HCT116 (cell line): Measurements from ENCODE around the gene PSMB7. TPM values are rescaled to one million over a fixed set of nuclear protein-coding genes. Genes with fewer than 3 reads are reported as not detected.

Experiments used
- ATAC-seq: fragments of 200-7000 bp; cut with Tn5 transposase; 2 replicates; pipeline ENCODE4 v1.9.1; 2020; ENCODE audit warnings: mild to moderate bottlenecking, moderate library complexity
- BruUV-seq: library from RNA; stranded (reverse); fragments of 400-500 nt; replicated peaks from 2 replicates; lab custom pipeline; 2021; lab: Mats Ljungman, UMichigan
- CTCF ChIA-PET: fragments of 300-600 bp; sonication (Branson Sonifier 250); formaldehyde crosslinking; loops from one replicate; lab custom pipeline; 2021; ENCODE audit warnings: antibody characterized with exemption; lab: Charles Lee
- POLR2A ChIA-PET: fragments of 300-600, 350-600 bp; sonication (Branson Sonifier 250); formaldehyde crosslinking; loops from one replicate; lab custom pipeline; 2021; ENCODE audit warnings: antibody characterized with exemption; lab: Charles Lee
- RAD21 ChIA-PET, 2 experiments: fragments of 300-600 bp; sonication (Branson Sonifier 250); formaldehyde crosslinking; loops; one replicate each; lab custom pipeline; 2023; ENCODE audit warnings: low total read pairs in 2 of 2; ENCODE audit not compliant: uncharacterized antibody in 2 of 2, unreplicated experiment in 2 of 2, low non-redundant PET in 1 of 2; lab: Charles Lee
- DNase-seq: peaks from one replicate; pipeline ENCODE4 v3.0.0-alpha.2; 2010; ENCODE audit warnings: low read depth, low spot score
- H2AFZ ChIP-seq: fragments of 200-600 bp; shearing (Covaris generic), sonication (generic); 2 replicates; pipeline ENCODE4 v1.6.1; 2017; ENCODE audit warnings: low read depth, mixed run types, mixed read lengths, antibody characterized with exemption, low read length; ENCODE audit not compliant: poor library complexity, severe bottlenecking
- H3K27ac ChIP-seq: 2 replicates; pipeline ENCODE4 v1.5.1; 2012; ENCODE audit warnings: low read depth, low read length
- H3K27me3 ChIP-seq: fragments of 200-600 bp; sonication (generic); 2 replicates; pipeline ENCODE4 v1.6.1; 2016; ENCODE audit warnings: mixed run types, low read length, mixed read lengths; ENCODE audit not compliant: insufficient read depth
- H3K36me3 ChIP-seq, 2 experiments: fragments of 200-500 bp in 1 of 2; fragments of 200-600 bp in 1 of 2; sonication (Bioruptor generic) in 1 of 2; sonication (generic) in 1 of 2; 2 replicates each; pipeline versions ENCODE4 v1.5.1 to v1.6.1; 2014 to 2016; ENCODE audit warnings: low read length in 2 of 2, inconsistent platforms in 1 of 2, mixed read lengths in 1 of 2, mixed run types in 1 of 2; ENCODE audit not compliant: insufficient read depth in 2 of 2, control insufficient read depth in 1 of 2
- H3K4me1 ChIP-seq, 2 experiments: fragments of 200-600 bp in 1 of 2; sonication (generic) in 1 of 2; 2 replicates each; pipeline versions ENCODE4 v1.5.1 to v1.6.1; 2012 to 2017; ENCODE audit warnings: low read length in 2 of 2, inconsistent platforms in 1 of 2, mild to moderate bottlenecking in 1 of 2, mixed read lengths in 1 of 2, mixed run types in 1 of 2, moderate library complexity in 1 of 2; ENCODE audit not compliant: insufficient read depth in 2 of 2, control insufficient read depth in 1 of 2
- H3K4me2 ChIP-seq: fragments of 200-600 bp; sonication (generic); 2 replicates; pipeline ENCODE4 v1.6.1; 2017; ENCODE audit warnings: mixed run types, low read length, mixed read lengths
- H3K4me3 ChIP-seq, 2 experiments: fragments of 200-600 bp in 1 of 2; sonication (generic) in 1 of 2; replicated peaks in 1 of 2; 2 replicates each; pipeline ENCODE4 v1.5.1; 2011 to 2016; ENCODE audit warnings: low read length in 2 of 2, control low read depth in 1 of 2, low read depth in 1 of 2, mild to moderate bottlenecking in 1 of 2, mixed read lengths in 1 of 2, mixed run types in 1 of 2
- H3K79me2 ChIP-seq: fragments of 200-600 bp; sonication (generic); 2 replicates; pipeline ENCODE4 v1.6.1; 2017; ENCODE audit warnings: mild to moderate bottlenecking, mixed run types, low read length, moderate library complexity, mixed read lengths; ENCODE audit not compliant: insufficient read depth
- H3K9ac ChIP-seq: fragments of 200-600 bp; sonication (generic); 2 replicates; pipeline ENCODE4 v1.6.1; 2016; ENCODE audit warnings: low read length, mixed read lengths
- H3K9me2 ChIP-seq: fragments of 200-600 bp; sonication (generic), shearing (Covaris generic); 2 replicates; pipeline ENCODE4 v1.6.1; 2017; ENCODE audit warnings: mixed run types, mild to moderate bottlenecking, moderate library complexity; ENCODE audit not compliant: insufficient read depth
- H3K9me3 ChIP-seq, 2 experiments: fragments of 200-500 bp in 1 of 2; fragments of 200-600 bp in 1 of 2; sonication (Bioruptor generic) in 1 of 2; sonication (generic) in 1 of 2; 2 replicates each; pipeline ENCODE4 v1.6.1; 2014 to 2017; ENCODE audit warnings: low read length in 2 of 2, mixed read lengths in 2 of 2, inconsistent platforms in 1 of 2, low read depth in 1 of 2, mild to moderate bottlenecking in 1 of 2, mixed run types in 1 of 2, moderate library complexity in 1 of 2; ENCODE audit not compliant: control insufficient read depth in 1 of 2, insufficient read depth in 1 of 2
- H4K20me1 ChIP-seq: fragments of 200-600 bp; sonication (generic), shearing (Covaris generic); 2 replicates; pipeline ENCODE4 v1.6.1; 2017; ENCODE audit warnings: mixed run types, mild to moderate bottlenecking, moderate library complexity; ENCODE audit not compliant: insufficient read depth
- CBX3 ChIP-seq: IDR thresholded peaks from 2 replicates; pipeline ENCODE4 v1.6.1; 2012; ENCODE audit warnings: low read depth
- EGR1 ChIP-seq: IDR thresholded peaks from 2 replicates; pipeline ENCODE4 v1.6.1; 2012; ENCODE audit warnings: low read depth
- FOSL1 ChIP-seq: IDR thresholded peaks from 2 replicates; pipeline ENCODE4 v1.6.1; 2012; ENCODE audit warnings: low read depth
- JUND ChIP-seq: IDR thresholded peaks from 2 replicates; pipeline ENCODE4 v1.6.1; 2012
- POLR2A ChIP-seq: IDR thresholded peaks from 2 replicates; pipeline ENCODE4 v1.7.0; 2011; ENCODE audit warnings: borderline replicate concordance; ENCODE audit not compliant: insufficient read depth, insufficient read length; ENCODE audit errors: extremely low read depth
- SIN3A ChIP-seq: IDR thresholded peaks from 2 replicates; pipeline ENCODE4 v1.6.1; 2012; ENCODE audit warnings: low read depth
- SP1 ChIP-seq: IDR thresholded peaks from 2 replicates; pipeline ENCODE4 v1.6.1; 2012; ENCODE audit warnings: low read depth
- YY1 ChIP-seq: IDR thresholded peaks from 2 replicates; pipeline ENCODE4 v1.6.1; 2011; ENCODE audit warnings: low read length, low read depth, moderate library complexity, mild to moderate bottlenecking; ENCODE audit not compliant: insufficient replicate concordance; ENCODE audit errors: extremely low read depth
- ZNF274 ChIP-seq: fragments of 200-500 bp; sonication (Bioruptor generic); IDR thresholded peaks from 2 replicates; pipeline ENCODE4 v1.6.1; 2014; ENCODE audit warnings: mild to moderate bottlenecking, low read depth, low read length, inconsistent platforms
- intact Hi-C: fragments of 100-400 bp; cut with micrococcal nuclease; formaldehyde crosslinking; loops from 2 replicates; pipeline ENCODE4 v1.10.0; 2022
- total RNA-seq: library from RNA; stranded (reverse); gene quantifications from one replicate; pipeline ENCODE4 v1.2.1, GENCODE V29; 2021; ENCODE audit not compliant: unreplicated experiment

PSMB7 gene
- total RNA-seq, 1 experiment from 2014 or later = 222 TPM

DNA sequence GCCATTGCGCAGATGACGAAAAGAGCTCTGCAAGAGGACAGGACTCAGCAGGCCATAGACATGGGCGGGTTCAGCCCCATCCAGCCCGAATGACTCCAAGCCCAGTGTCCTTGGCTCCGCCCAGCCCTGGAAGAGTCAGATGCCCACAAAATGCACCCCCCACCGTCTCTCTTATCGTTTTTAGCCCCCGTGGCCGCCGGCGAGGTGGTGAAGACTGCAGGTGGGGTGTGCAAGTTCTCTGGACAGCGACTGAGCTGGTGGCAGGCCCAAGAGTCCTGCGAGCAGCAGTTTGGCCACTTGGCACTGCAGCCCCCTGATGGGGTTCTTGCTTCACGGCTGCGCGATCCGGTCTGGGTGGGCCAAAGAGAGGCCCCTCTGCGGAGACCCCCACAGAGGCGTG is 37.1 kb upstream of the PSMB7 start:
- DNase-seq (no peak), ATAC-seq (no peak)
- ChIA-PET RAD21 (no interaction called here), CTCF (no interaction called here), POLR2A (no interaction called here)
- H3K9me2 ChIP-seq = no peaks in the 10 kb centered on the region
- H3K9ac ChIP-seq = no peak overlapping the region
- no peak overlapping the region for H3K4me3 ChIP-seq
- H3K4me2 ChIP-seq = peak overlapping the region; percentile 78
- intact Hi-C loops = no loop called here
- H3K27me3 ChIP-seq = no peaks in the 10 kb centered on the region
- H3K36me3 ChIP-seq = no peaks in the 10 kb centered on the region
- no peak overlapping the region for H2AFZ ChIP-seq
- TF ChIP-seq FOSL1 (no peak), ZNF274 (no peak), JUND (no peak), POLR2A (no peak), SIN3A (no peak), SP1 (no peak), EGR1 (no peak)
- H3K9me3 ChIP-seq = no peaks in the 10 kb centered on the region
- no peaks in the 10 kb centered on the region for H3K79me2 ChIP-seq
- no peaks in the 10 kb centered on the region for H4K20me1 ChIP-seq
- H3K27ac ChIP-seq = peak overlapping the region; percentile 50; the same call in 1 of the 2 replicates
- peaks cover 6 to 24% of the 10 kb centered on the region in 2 experiments; a peak in 2 of 4 replicates for H3K4me1 ChIP-seq
- no TSS peak for BruUV-seq

DNA sequence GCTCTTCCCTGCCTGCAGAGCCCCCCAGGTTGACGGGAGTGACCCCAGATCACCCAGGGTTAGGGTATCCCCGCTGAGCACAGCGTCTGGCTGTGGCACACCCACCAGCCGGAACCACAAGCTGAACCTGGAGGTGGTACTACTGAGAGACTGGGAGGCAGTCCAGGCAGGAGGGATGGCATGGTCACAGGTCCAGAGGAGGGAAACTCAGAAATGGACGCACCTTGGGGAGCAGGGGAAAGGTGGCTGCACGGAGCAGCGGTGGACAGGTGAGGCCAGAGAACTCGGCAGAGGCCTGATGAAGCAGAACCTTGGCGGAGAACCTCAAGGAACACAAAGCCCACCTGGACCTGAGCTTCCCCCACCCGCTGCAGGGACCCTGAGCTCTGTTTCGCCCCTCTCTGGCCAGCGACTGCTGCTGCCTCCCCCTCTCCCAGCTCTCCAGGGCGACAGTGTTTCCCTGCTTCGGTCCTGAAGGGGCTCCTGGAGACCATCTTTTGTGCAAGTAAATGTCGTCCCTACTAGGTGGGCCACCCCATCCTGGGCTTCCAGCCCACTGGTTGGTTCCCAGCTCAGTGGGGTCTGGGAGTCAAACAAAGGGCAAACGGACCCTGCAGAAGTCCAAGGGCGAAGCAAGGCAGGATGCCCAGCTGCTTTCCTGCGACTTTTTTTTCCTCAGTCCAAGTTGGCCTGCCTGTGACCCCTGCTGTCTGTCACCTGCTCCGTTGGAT is 35.9 kb upstream of the PSMB7 start:
- H2AFZ ChIP-seq = no peak overlapping the region
- no peak overlapping the region for H3K9ac ChIP-seq
- ATAC-seq = no peak
- intact Hi-C loops = no loop called here
- no peak overlapping the region for H3K4me3 ChIP-seq
- CTCF ChIA-PET = no interaction called here
- POLR2A ChIA-PET = no interaction called here
- RAD21 ChIA-PET = no interaction called here
- H3K27me3 ChIP-seq = no peaks in the 10 kb centered on the region
- H3K36me3 ChIP-seq = no peaks in the 10 kb centered on the region
- H3K27ac ChIP-seq = no peak overlapping the region
- H3K4me2 ChIP-seq = no peak overlapping the region
- no peak for TF ChIP-seq ZNF274
- TF ChIP-seq SIN3A = no peak
- TF ChIP-seq SP1 = no peak
- TF ChIP-seq YY1 = no peak
- no peak for TF ChIP-seq CBX3
- TF ChIP-seq POLR2A = no peak
- no peak for TF ChIP-seq EGR1
- no peaks in the 10 kb centered on the region for H3K79me2 ChIP-seq
- H3K9me3 ChIP-seq = no peaks in the 10 kb centered on the region
- H3K4me1 ChIP-seq = peaks cover 10 to 36% of the 10 kb centered on the region in 2 experiments
- H3K9me2 ChIP-seq = no peaks in the 10 kb centered on the region
- no peaks in the 10 kb centered on the region for H4K20me1 ChIP-seq
- DNase-seq = no peak
- TSS peak; percentile 35 for BruUV-seq
